DND-41 (cell line): ENCODE data around the gene ACTL8.

Source experiments
- ATAC-seq: fragments of 200-7000 bp; cut with Tn5 transposase; 3 replicates; pipeline ENCODE4 v1.9.1; 2021; ENCODE audit warnings: low read depth; ENCODE audit not compliant: insufficient read depth
- DNase-seq: peaks from one replicate; pipeline ENCODE4 v3.0.0-alpha.2; 2020
- H2AFZ ChIP-seq: 2 replicates; pipeline ENCODE4 v1.6.0; 2012; ENCODE audit warnings: low read depth, low read length
- H3K27ac ChIP-seq: 2 replicates; pipeline ENCODE4 v1.5.1; 2012; ENCODE audit warnings: low read length, inconsistent platforms
- H3K27me3 ChIP-seq: fragments of 200-600 bp; sonication (generic); 2 replicates; pipeline ENCODE4 v1.6.0; 2012; ENCODE audit warnings: low read length, mild to moderate bottlenecking, inconsistent platforms; ENCODE audit not compliant: insufficient read depth, poor library complexity
- H3K36me3 ChIP-seq: 2 replicates; pipeline ENCODE4 v1.5.1; 2012; ENCODE audit warnings: low read length, inconsistent platforms; ENCODE audit not compliant: insufficient read depth
- H3K4me1 ChIP-seq: 2 replicates; pipeline ENCODE4 v1.5.1; 2012; ENCODE audit warnings: mild to moderate bottlenecking, low read length; ENCODE audit not compliant: insufficient read depth
- H3K4me2 ChIP-seq: 2 replicates; pipeline ENCODE4 v1.6.0; 2012; ENCODE audit warnings: mild to moderate bottlenecking, moderate library complexity, low read length, inconsistent platforms; ENCODE audit not compliant: insufficient read depth
- H3K4me3 ChIP-seq, 2 experiments: fragments of 200-600 bp in 1 of 2; shearing (Covaris generic) in 1 of 2; 2 replicates each; pipeline ENCODE4 v1.5.1; 2012 to 2016; ENCODE audit warnings: inconsistent platforms in 2 of 2, low read length in 2 of 2, mild to moderate bottlenecking in 2 of 2, low read depth in 1 of 2, moderate library complexity in 1 of 2
- H3K79me2 ChIP-seq: 2 replicates; pipeline ENCODE4 v1.6.0; 2012; ENCODE audit warnings: low read length, inconsistent platforms; ENCODE audit not compliant: insufficient read depth
- H3K9ac ChIP-seq: 2 replicates; pipeline ENCODE4 v1.6.0; 2012; ENCODE audit warnings: low read depth, mild to moderate bottlenecking, inconsistent platforms, low read length, moderate library complexity
- H3K9me3 ChIP-seq: 2 replicates; pipeline ENCODE4 v1.5.1; 2012; ENCODE audit warnings: low read length, moderate library complexity, mild to moderate bottlenecking, inconsistent platforms; ENCODE audit not compliant: insufficient read depth, severe bottlenecking
- H4K20me1 ChIP-seq: 2 replicates; pipeline ENCODE4 v1.6.0; 2012; ENCODE audit warnings: low read length; ENCODE audit not compliant: insufficient read depth
- CTCF ChIP-seq: IDR thresholded peaks from 2 replicates; pipeline ENCODE4 v1.5.1; 2012; ENCODE audit warnings: borderline replicate concordance, low read length, moderate library complexity, mild to moderate bottlenecking; ENCODE audit not compliant: poor library complexity, severe bottlenecking; ENCODE audit errors: extremely low read depth
- EZH2 ChIP-seq: IDR thresholded peaks from 3 replicates; pipeline ENCODE4 v1.6.1; 2012; ENCODE audit warnings: borderline replicate concordance, low read depth, mild to moderate bottlenecking, moderate library complexity, low read length, inconsistent platforms; ENCODE audit not compliant: severe bottlenecking

ACTL8 gene

GRCh38 chr1:17845583-17845982 lies 90.5 kb downstream of the ACTL8 start:
- Histone ChIP-seq H3K4me2 (no peak overlapping the region), H3K4me3 (no peak overlapping the region), H3K36me3 (no peaks in the 10 kb centered on the region), H3K27ac (no peak overlapping the region), H2AFZ (no peak overlapping the region), H4K20me1 (peaks cover 5% of the 10 kb centered on the region; the same call in 1 of the 2 replicates), H3K9ac (no peak overlapping the region), H3K4me1 (no peaks in the 10 kb centered on the region), H3K79me2 (no peaks in the 10 kb centered on the region), H3K9me3 (no peaks in the 10 kb centered on the region), H3K27me3 (no peaks in the 10 kb centered on the region)
- ATAC-seq (no peak), DNase-seq (no peak)
- TF ChIP-seq CTCF, result no peak

- TF ChIP-seq EZH2, result no peak
- no peak for TF ChIP-seq CTCF
- Histone ChIP-seq H3K4me2 (no peak overlapping the region), H3K9ac (no peak overlapping the region), H3K4me3 (no peak overlapping the region), H3K79me2 (no peaks in the 10 kb centered on the region), H3K36me3 (no peaks in the 10 kb centered on the region), H4K20me1 (peaks cover 5% of the 10 kb centered on the region; the same call in 1 of the 2 replicates), H3K9me3 (no peaks in the 10 kb centered on the region), H3K27me3 (no peaks in the 10 kb centered on the region), H3K4me1 (no peaks in the 10 kb centered on the region), H3K27ac (no peak overlapping the region), H2AFZ (no peak overlapping the region)
- DNase-seq (no peak), ATAC-seq (no peak)
Observed at GRCh38 chr1:17846341-17846740, 91.2 kb downstream of the ACTL8 start.

GRCh38 chr1:17847111-17847510 lies 92.0 kb downstream of the ACTL8 start:
- Histone ChIP-seq H3K27me3 (no peaks in the 10 kb centered on the region), H3K9me3 (no peaks in the 10 kb centered on the region), H4K20me1 (peaks cover 5% of the 10 kb centered on the region; the same call in 1 of the 2 replicates), H3K4me2 (no peak overlapping the region), H2AFZ (no peak overlapping the region), H3K9ac (no peak overlapping the region), H3K4me3 (no peak overlapping the region), H3K27ac (no peak overlapping the region), H3K36me3 (no peaks in the 10 kb centered on the region), H3K4me1 (no peaks in the 10 kb centered on the region), H3K79me2 (no peaks in the 10 kb centered on the region)
- DNase-seq, result no peak
- no peak for ATAC-seq
- TF ChIP-seq CTCF (no peak), EZH2 (no peak)

GRCh38 chr1:17849216-17849615 lies 94.1 kb downstream of the ACTL8 start:
- Histone ChIP-seq H3K36me3 (no peaks in the 10 kb centered on the region), H2AFZ (no peak overlapping the region), H4K20me1 (no peaks in the 10 kb centered on the region), H3K27me3 (no peaks in the 10 kb centered on the region), H3K4me3 (no peak overlapping the region), H3K4me2 (no peak overlapping the region), H3K9ac (no peak overlapping the region), H3K27ac (no peak overlapping the region), H3K9me3 (no peaks in the 10 kb centered on the region), H3K79me2 (no peaks in the 10 kb centered on the region), H3K4me1 (no peaks in the 10 kb centered on the region)
- DNase-seq (no peak), ATAC-seq (no peak)
- TF ChIP-seq EZH2, result no peak
- TF ChIP-seq CTCF, result no peak
